ENCODE data around the gene GPBP1L1.
"Not testable (repeated sequence)": the region's sequence is repeated elsewhere in the genome, so short reads cannot be mapped to it uniquely, and the experiment has no call there.

The GPBP1L1 gene, protein sequence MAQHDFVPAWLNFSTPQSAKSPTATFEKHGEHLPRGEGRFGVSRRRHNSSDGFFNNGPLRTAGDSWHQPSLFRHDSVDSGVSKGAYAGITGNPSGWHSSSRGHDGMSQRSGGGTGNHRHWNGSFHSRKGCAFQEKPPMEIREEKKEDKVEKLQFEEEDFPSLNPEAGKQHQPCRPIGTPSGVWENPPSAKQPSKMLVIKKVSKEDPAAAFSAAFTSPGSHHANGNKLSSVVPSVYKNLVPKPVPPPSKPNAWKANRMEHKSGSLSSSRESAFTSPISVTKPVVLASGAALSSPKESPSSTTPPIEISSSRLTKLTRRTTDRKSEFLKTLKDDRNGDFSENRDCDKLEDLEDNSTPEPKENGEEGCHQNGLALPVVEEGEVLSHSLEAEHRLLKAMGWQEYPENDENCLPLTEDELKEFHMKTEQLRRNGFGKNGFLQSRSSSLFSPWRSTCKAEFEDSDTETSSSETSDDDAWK

DNA sequence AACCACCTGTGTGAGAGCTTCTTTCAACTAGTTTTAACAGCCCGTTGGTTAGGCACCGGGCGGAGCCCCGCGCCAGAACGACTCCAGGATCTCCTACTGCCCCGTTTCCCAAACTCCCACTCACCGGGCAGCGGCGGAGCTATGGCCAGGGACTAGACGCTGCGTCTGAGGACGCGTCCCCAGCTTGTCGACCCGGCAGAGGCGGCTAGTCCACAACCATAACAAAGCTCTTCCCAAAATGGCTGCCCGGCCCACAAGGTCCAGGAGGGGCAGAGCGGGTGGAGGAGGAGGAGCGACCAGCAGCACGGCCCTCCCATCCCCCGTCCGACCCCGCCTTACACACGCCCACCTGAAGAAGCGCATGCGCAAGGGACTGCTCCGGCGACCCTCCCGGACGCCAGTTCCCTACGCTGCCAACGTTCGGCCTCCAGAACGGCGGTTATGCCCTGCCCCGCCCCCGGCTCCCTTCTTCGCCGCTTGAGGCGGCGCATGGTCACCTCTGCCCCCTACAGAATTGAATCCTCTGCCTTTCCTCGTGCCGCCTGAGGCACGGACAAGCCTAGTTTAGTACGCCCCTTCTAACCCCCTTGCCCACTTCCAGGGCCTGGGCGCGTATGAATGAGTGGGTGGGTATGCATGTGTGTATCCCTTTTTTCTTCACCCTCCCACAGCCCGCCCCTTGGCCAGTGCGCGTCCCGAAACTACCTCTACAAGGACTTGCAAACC lies at the start of gene GPBP1L1:
Gene GPBP1L1 (minus strand): TSS at position 246 of the 726 bp plus-strand sequence. CDS start 27,446 bp downstream, outside the sequence.
- DNase-seq (ENCODE audit: insufficient read length, low spot score) (peak; percentile 84), FAIRE-seq (peak; percentile 82)
- TF ChIP-seq POLR2A (IDR thresholded peaks at IDR 0.05; ENCODE audit: low read depth, low read length): peak; percentile 46

DNA sequence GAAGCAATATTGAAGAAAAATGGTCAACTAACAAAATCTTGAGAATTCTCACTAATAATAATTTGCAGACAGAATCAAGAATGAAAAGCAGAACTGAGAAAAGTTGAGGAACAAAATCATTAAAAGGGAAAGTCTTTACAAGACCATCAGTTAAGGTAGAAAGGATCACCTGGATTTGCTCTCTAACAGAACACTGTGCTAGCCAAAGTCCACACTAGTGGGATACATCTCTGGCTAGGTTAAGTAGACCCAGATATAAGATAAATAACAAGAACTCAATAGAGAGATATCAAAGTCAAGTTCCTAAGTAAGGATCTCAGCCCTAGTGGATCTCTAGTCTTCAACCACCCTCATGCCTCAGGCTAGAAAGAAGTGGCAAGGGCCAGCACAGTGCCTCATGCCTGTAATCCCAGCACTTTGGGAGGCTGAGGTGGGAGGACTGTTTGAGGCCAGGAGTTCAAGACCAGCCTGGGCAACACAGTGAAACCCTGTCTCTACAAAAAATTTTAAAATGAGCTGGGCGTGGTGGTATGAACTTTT lies 44.5 kb upstream of the GPBP1L1 start:
- no peak for DNase-seq (ENCODE audit: insufficient read length, low spot score)
- no peak for FAIRE-seq
- TF ChIP-seq POLR2A (IDR thresholded peaks at IDR 0.05; ENCODE audit: low read depth, low read length): no peak

DNA sequence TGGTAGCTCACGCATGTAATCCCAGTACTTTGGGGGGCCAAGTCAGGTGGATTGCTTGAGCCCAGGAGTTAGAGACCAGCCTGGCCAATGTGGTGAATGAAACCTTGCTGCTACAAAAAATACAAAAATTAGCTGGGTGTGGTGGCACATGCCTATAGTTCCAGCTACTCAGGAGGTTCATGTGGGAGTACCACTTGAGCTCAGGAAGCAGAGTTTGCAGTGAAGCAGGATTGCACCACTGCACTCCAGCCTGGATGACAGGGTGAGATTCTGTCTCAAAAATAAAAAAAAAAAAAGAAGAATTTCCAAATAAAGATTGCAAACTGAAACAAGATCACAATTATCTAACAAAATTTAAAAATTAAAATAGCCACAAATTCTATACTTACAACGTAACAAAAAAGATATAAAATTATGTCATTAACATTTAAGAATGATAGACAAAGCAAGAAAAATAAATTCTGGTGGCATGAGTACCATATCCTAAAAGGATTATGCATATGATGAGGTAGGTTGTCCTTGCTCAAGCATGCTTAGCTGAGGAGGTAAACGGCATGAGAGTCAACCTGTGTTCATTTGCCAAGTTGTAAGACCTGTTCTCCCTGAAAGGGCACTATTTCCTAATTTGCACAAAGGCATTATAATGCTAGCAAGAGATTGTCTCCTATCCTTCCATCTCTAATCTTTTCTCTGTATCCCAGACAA lies 43.9 kb upstream of the GPBP1L1 start:
- FAIRE-seq (no peak), DNase-seq (ENCODE audit: insufficient read length, low spot score) (no peak)
- no peak for TF ChIP-seq POLR2A (IDR thresholded peaks at IDR 0.05; ENCODE audit: low read depth, low read length)

DNA sequence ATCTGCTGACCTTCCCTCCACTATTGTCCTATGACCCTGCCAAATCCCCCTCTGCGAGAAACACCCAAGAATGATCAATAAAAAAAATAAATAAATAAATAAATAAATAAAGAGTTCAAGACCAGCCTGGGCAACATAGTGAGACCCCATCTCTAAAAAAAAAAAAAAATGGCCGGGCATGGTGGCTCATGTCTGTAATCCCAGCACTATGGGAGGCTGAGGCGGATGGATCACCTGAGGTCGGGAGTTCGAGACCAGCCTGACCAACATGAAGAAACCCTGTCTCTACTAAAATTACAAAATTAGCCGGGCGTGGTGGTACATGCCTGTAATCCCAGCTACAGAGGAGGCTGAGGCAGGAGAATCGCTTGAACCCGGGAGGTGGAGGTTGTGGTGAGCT lies 39.7 kb upstream of the GPBP1L1 start:
- not testable (repeated sequence) for FAIRE-seq

DNA sequence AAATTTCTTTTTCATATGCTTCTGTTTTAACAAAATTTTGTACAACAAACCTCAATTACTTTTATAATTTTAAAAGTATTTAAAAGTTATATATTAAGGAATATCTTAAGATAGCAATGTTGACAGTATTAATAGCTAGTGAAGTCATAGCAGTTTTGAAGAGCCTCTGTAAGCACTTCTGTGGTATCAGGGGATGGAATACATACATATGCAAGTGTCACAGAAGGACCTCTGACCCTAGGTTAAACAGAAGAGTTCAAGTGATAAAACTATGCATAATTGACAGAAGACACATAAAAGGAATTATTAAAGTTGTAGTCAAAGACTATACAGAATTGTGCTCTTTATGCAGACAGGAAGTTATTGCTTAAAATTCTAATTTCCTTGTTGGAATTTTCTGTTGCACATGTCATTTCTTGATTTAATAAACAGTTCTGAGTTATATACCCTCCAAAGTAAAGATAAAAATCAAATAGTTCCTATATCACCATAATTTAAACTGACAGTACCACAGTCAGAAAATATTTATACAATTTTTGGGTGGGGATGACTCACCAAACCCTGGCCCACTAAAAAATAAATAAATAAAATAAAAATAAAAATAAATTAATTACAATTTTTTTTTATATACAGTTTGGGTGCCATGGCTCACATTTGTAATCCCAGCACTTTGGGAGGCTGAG lies 37.1 kb upstream of the GPBP1L1 start:
- DNase-seq (ENCODE audit: insufficient read length, low spot score): no peak
- no peak for TF ChIP-seq POLR2A (IDR thresholded peaks at IDR 0.05; ENCODE audit: low read depth, low read length)
- FAIRE-seq: no peak

More for the DNA sequence above, 39.7 kb upstream of the GPBP1L1 start:
- DNase-seq (ENCODE audit: insufficient read length, low spot score): not testable (repeated sequence)

DNA sequence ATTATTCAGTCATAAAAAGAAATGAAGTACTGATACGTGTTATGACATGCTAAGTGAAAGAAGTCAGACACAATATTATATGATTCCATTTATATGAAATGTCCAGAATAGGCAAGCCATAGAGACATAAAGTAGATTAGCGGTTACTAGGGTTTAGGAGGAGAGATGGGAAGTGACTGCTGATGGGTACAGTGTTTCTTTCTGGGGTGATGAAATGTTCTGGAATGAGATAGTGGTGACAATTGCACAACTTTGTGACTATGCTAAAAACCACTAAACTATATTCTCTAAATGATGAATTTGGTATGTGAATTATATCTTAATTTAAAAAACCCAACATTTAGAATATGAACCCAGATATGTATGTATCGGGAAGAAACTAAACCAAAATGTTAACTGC lies 36.5 kb upstream of the GPBP1L1 start:
- FAIRE-seq (no peak), DNase-seq (ENCODE audit: insufficient read length, low spot score) (no peak)
- no peak for TF ChIP-seq POLR2A (IDR thresholded peaks at IDR 0.05; ENCODE audit: low read depth, low read length)

DNA sequence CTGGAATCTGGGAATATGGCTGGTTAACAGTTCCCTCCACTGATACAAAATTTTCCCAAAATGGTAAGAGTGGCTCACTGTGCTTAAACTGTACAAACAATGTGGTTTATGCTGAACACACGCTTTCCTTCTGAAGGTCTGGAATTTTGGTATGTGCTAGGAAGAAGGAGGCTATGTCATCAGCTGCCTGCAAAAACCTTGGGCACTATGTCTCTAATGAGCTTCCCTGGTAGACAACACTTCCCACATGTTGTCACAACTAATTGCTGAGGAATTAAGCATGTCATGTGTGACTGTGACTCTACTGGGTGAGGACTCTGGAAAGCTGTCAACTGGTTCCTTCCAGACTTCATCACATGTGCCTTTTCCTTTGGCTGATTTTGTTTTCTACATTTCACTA lies 34.9 kb upstream of the GPBP1L1 start:
- no peak for DNase-seq (ENCODE audit: insufficient read length, low spot score)
- FAIRE-seq: peak; percentile 75
- TF ChIP-seq POLR2A (IDR thresholded peaks at IDR 0.05; ENCODE audit: low read depth, low read length): no peak

DNA sequence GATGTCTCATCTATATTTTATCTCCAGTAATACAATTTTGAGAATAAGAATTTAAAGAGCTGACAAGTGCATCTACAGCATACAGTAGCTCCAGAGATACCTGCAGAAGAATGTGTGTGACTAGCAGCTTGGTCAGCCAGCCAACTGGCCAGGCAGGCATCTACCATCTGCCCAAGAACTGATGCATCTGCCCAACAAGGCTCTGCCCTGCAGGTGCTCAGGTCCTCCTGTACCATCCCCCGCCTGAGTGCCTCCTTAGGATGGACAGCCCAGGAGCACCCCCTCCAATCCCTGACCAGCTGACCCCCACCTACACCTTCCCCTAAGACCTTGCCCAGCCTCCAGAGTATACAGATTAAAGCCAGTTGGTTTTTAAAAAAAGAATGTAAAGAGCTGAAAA lies 32.0 kb upstream of the GPBP1L1 start:
- TF ChIP-seq POLR2A (IDR thresholded peaks at IDR 0.05; ENCODE audit: low read depth, low read length): no peak
- FAIRE-seq (no peak), DNase-seq (ENCODE audit: insufficient read length, low spot score) (no peak)

DNA sequence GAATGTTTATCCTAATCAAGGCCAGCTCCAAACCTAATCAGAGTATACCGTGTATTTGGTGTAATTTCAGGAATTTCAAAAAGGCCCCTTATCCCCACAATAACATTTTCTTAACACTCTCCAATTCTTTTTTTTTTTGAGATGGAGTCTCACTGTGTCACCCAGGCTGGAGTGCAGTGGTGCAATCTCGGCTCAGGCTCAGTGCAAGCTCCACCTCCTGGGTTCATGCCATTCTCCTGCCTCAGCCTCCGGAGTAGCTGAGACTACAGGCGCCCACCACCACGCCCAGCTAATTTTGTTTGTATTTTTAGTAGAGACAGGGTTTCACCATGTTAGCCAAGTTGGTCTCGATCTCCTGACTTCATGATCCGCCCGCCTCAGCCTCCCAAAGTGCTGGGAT lies 31.1 kb upstream of the GPBP1L1 start:
- not testable (repeated sequence) for DNase-seq (ENCODE audit: insufficient read length, low spot score); FAIRE-seq

DNA sequence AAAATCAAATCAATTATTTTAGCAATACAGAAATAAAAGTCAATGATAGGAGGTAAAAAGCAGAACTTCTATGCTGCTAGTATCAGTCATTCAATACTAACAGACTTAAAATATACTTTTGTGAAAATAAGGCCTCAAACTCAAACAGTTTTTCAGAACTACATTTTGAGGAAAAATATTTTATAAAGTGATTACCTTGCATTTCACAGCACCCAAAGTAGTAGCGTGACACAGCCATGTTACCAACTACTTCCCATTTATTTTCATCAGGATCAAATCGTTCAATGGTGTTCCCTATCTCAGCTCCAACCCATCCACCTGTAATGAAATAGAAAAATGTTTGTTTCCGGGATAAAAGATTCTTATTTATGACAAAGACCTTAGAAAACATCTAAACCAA lies 30.4 kb upstream of the GPBP1L1 start:
- TF ChIP-seq POLR2A (IDR thresholded peaks at IDR 0.05; ENCODE audit: low read depth, low read length): no peak
- FAIRE-seq (no peak), DNase-seq (ENCODE audit: insufficient read length, low spot score) (no peak)

DNA sequence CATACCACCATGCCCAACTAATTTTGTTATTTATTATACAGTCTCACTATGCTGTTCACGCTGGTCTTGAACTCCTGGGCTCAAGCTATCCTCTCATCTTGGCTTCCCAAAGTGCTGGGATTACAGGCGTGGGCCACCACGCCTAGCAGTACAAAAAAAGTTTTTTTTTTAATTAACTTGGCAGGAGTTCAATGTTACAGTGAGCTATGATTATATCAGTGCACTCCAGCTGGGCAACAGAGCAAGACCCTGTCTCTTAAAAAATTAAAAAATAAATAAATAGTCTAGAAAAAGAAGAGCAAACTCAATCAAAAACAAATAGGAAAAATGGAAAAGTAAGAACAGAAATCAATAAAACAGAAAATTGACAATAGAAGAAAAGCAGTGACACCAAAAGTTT lies 27.4 kb upstream of the GPBP1L1 start:
- no peak for FAIRE-seq
- no peak for TF ChIP-seq POLR2A (IDR thresholded peaks at IDR 0.05; ENCODE audit: low read depth, low read length)
- no peak for DNase-seq (ENCODE audit: insufficient read length, low spot score)

DNA sequence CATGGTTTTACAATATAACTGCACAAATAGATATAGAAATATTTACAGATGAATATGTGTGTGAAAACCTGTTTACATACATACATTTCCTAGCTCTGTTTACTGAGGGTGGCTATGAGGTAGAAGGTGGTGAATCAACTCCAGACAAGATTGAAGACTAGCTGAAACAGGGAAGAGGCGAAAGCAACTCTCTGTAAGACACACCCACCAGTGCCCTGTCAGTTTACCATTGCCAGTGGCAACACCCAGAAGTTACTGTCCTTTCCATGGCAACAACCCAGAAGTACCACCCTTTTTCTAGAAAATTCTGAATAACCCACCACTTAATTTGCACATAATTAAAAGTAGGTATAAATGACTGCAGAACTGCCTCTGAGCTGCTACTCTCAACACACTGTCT lies 18.3 kb upstream of the GPBP1L1 start:
- no peak for TF ChIP-seq POLR2A (IDR thresholded peaks at IDR 0.05; ENCODE audit: low read depth, low read length)
- no peak for DNase-seq (ENCODE audit: insufficient read length, low spot score)
- no peak for FAIRE-seq

DNA sequence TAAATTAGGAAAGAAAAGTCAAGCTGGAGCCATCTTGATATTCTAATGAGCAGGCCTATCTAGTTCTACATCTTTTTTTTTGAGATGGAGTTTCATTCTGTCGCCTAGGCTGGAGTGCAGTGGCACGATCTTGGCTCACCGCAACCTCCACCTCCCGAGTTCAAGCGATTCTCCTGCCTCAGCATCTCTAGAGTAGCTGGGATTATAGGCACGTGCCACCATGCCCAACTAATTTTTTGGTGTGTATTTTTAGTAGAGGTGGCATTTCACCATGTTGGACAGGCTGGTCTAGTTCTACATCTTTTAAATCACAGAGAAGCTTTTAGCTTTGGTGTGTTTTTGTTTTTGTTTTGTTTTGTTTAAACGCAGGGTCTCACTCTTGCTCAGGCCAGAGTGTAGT lies 8.5 kb upstream of the GPBP1L1 start:
- FAIRE-seq (no peak), DNase-seq (ENCODE audit: insufficient read length, low spot score) (no peak)
- TF ChIP-seq POLR2A (IDR thresholded peaks at IDR 0.05; ENCODE audit: low read depth, low read length): no peak

DNA sequence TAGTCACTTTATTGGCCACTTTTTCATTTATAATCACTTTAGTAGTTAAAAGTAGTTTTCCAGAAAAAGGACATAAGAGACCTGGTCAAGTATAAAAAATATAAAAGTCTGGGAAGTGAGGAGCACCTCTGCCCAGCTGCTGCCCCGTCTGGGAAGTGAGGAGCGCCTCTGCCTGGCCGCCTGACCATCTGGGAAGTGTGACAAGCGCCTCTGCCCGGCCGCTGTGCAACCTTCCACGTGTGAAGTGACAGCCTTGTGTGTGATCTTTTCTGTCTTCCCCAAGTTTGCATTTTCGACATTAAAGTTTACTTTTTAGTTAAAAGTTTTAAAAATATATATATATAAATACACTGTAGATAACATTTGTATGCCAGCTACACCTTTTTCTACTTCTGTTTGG lies 7.5 kb upstream of the GPBP1L1 start:
- not testable (repeated sequence) for DNase-seq (ENCODE audit: insufficient read length, low spot score); FAIRE-seq
